Activated CD8-positive, alpha-beta memory T cell treated with anti-CD3 and anti-CD28 coated beads, Interleukin-2, amount 10 ng/mL, durations not matched to agents 7 days and 5 days (primary cell): ENCODE results near the gene COPS9. TPM values are rescaled to one million over a fixed set of nuclear protein-coding genes. Genes with fewer than 3 reads are reported as not detected.

Experiments used
- ATAC-seq: fragments of 150-1000 bp; cut with Tn5 transposase; one replicate; pipeline ENCODE4 v1.10.0; 2021; ENCODE audit warnings: moderate library complexity
- CTCF ChIA-PET: fragments of 350-600 bp; sonication (Branson Sonifier 250); formaldehyde crosslinking; loops from one replicate; lab custom pipeline; 2021; ENCODE audit warnings: antibody characterized with exemption; lab: Charles Lee
- DNase-seq: peaks from one replicate; pipeline ENCODE4 v3.0.0-alpha.2; 2020
- H3K27ac Mint-ChIP-seq: one replicate; pipeline ENCODE4 v1.8.0; 2021; ENCODE audit warnings: mild to moderate bottlenecking, mixed read lengths
- H3K27me3 Mint-ChIP-seq: one replicate; pipeline ENCODE4 v1.8.0; 2021; ENCODE audit warnings: mixed read lengths
- H3K36me3 Mint-ChIP-seq: one replicate; pipeline ENCODE4 v1.8.0; 2021; ENCODE audit warnings: mild to moderate bottlenecking, mixed read lengths
- H3K4me1 Mint-ChIP-seq: one replicate; pipeline ENCODE4 v1.8.0; 2021; ENCODE audit warnings: mixed read lengths
- H3K4me3 Mint-ChIP-seq: one replicate; pipeline ENCODE4 v1.8.0; 2021; ENCODE audit warnings: mild to moderate bottlenecking, moderate library complexity, mixed read lengths
- H3K9me3 Mint-ChIP-seq: one replicate; pipeline ENCODE4 v1.8.0; 2022; ENCODE audit warnings: low read depth, mixed read lengths
- total RNA-seq, 2 experiments: library from RNA; stranded (reverse); gene quantifications; one replicate each; pipeline ENCODE4 v1.2.3, GENCODE V29; 2021

Gene COPS9
- total RNA-seq, 2 experiments from 2014 or later: 80.4 to 112 TPM

DNA sequence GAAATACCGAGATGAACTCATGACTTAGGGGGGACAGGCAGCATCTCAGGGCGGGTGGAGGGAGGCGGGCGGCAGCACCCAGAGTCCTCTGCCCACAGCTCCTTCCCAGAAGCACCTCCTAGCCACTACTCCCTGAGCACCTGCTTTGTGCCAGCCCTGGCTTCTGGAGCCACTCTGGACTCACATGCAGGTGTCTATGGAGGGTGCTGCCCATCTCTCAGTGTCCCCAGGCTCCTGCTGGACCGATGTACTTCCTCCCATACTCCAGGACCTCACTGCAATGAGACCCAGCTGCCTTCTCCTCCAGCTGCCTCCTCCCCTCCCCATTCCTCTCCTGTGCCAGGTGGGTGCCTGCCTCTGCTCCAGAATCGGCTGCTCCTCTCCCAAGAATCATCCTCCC is 26.4 kb upstream of the COPS9 start:
- CTCF ChIA-PET: no interaction called here
- no peak overlapping the region for H3K4me3 Mint-ChIP-seq
- H3K27me3 Mint-ChIP-seq: no peaks in the 10 kb centered on the region
- no peaks in the 10 kb centered on the region for H3K4me1 Mint-ChIP-seq
- no peak overlapping the region for H3K27ac Mint-ChIP-seq
- no peak for ATAC-seq
- H3K36me3 Mint-ChIP-seq: no peaks in the 10 kb centered on the region
- DNase-seq: no peak
- H3K9me3 Mint-ChIP-seq: peaks cover 8% of the 10 kb centered on the region

DNA sequence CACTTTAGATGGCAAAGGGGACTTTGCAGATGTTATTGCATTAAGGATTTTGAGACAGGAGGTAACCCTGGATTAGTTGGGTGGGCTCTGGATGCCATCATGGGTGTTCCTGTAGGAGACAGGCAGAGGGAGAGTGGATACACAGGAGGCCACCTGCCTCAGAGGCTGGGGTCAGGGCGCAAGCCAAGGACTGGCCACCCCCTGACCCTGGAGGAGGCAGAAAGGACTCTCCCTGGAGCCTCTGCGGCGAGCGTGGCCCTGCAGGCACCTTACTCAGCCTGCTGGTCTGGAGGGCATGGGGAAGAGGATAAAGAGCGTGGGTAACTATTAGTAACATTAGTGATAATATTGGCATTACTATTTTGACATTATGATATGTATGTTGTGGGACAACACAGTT is 25.9 kb upstream of the COPS9 start:
- Mint-ChIP-seq H3K27ac (no peak overlapping the region), H3K4me1 (no peaks in the 10 kb centered on the region), H3K9me3 (peaks cover 8% of the 10 kb centered on the region), H3K4me3 (no peak overlapping the region), H3K36me3 (no peaks in the 10 kb centered on the region), H3K27me3 (no peaks in the 10 kb centered on the region)
- CTCF ChIA-PET: no interaction called here
- no peak for ATAC-seq
- no peak for DNase-seq

- Mint-ChIP-seq H3K9me3 (peaks cover 8% of the 10 kb centered on the region), H3K4me3 (no peak overlapping the region), H3K36me3 (no peaks in the 10 kb centered on the region), H3K27me3 (no peaks in the 10 kb centered on the region), H3K27ac (no peak overlapping the region), H3K4me1 (no peaks in the 10 kb centered on the region)
- CTCF ChIA-PET: no interaction called here
- DNase-seq (no peak), ATAC-seq (no peak)
These were observed 25.1 kb upstream of the COPS9 start for GRCh38 chr2:240161087-240161750.

DNA sequence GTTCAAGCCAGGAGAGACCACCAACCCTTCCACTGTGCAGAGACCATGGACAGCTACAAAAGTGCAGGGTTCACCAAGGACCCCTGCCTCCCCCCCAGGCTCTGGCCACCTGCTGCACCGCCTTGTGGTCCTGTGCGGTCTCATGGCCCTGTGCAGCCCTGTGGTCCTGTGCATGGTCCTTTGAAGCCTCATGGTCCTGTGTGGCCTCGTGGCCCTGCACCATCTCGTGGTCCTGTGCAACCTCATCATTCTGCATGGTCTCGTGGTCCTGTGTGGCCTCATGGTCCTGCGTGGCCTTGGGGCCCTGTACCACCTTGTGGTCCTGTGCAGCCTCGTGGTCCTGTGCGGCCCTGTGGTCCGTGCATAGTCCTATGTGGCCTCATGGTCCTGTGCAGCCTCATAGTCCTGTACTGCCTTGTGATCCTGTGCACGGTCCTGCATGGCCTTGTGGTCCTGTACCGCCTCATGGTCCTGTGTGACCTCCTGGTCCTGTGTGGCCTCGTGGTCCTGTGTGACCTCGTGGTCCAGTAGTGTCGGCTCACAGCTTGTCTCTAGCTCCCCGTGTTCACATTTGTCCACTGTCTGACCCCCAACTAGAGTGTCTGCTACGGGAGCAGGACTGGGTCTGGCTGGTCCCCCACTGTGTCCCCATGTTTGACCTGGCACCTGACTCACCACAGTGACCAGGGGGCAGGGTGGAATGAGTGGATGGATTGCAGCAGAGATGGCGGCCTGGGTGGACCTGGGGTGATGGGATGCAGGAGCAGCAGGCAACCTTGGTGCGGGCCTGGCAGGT is 24.4 kb upstream of the COPS9 start:
- Mint-ChIP-seq H3K27me3 (no peaks in the 10 kb centered on the region), H3K27ac (no peak overlapping the region), H3K4me3 (no peak overlapping the region), H3K36me3 (no peaks in the 10 kb centered on the region), H3K4me1 (no peaks in the 10 kb centered on the region), H3K9me3 (peaks cover 8% of the 10 kb centered on the region)
- ATAC-seq: no peak
- CTCF ChIA-PET: no interaction called here
- no peak for DNase-seq

- no peak overlapping the region for H3K27ac Mint-ChIP-seq
- no peaks in the 10 kb centered on the region for H3K4me1 Mint-ChIP-seq
- CTCF ChIA-PET: no interaction called here
- H3K36me3 Mint-ChIP-seq: no peaks in the 10 kb centered on the region
- H3K27me3 Mint-ChIP-seq: no peaks in the 10 kb centered on the region
- H3K4me3 Mint-ChIP-seq: no peak overlapping the region
- ATAC-seq: no peak
- DNase-seq: no peak
- H3K9me3 Mint-ChIP-seq: peaks cover 6% of the 10 kb centered on the region
These were observed 23.2 kb upstream of the COPS9 start for GRCh38 chr2:240159251-240159839.

- H3K27ac Mint-ChIP-seq: no peak overlapping the region
- H3K4me1 Mint-ChIP-seq: no peaks in the 10 kb centered on the region
- no peaks in the 10 kb centered on the region for H3K36me3 Mint-ChIP-seq
- CTCF ChIA-PET: no interaction called here
- no peak for ATAC-seq
- no peaks in the 10 kb centered on the region for H3K27me3 Mint-ChIP-seq
- H3K9me3 Mint-ChIP-seq: peaks cover 2% of the 10 kb centered on the region
- no peak for DNase-seq
- no peak overlapping the region for H3K4me3 Mint-ChIP-seq
These were observed 21.0 kb upstream of the COPS9 start for GRCh38 chr2:240157147-240157470.

DNA sequence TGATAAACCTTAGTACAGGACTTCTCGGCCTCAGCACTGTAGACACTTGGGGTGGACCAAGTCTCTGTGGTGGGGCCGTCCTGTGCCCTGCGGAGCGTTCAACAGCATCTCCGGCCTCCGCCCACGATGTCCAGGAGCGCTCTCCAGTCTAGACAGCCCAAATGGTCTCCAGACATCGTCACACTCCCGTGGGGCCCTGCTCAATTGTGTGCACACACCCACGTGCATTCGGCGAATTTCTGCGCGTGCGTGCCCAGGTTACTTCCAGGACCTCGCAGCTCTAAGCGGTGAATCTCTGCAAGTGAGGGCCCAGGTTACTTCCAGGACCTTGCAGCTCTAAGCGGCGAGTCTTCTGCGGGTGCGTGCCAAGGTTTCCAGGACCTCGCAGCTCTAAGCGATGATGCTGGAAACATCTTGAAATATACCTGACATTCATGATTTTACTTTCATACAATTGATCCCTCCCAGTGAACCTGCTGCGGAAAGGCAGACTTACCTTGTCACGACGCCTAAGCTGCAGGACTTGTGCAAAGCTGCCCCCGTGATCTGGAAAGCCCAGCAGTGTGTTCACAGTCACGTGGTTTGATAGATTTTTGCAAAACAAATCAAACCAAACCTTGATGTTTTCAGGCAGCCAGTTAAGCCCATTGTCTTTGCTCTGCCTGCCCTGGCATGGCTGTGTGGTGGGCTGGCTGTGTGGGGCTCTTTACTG is 20.5 kb upstream of the COPS9 start:
- Mint-ChIP-seq H3K4me3 (no peak overlapping the region), H3K36me3 (no peaks in the 10 kb centered on the region), H3K4me1 (no peaks in the 10 kb centered on the region), H3K27ac (no peak overlapping the region), H3K27me3 (no peaks in the 10 kb centered on the region), H3K9me3 (peaks cover 2% of the 10 kb centered on the region)
- CTCF ChIA-PET: no interaction called here
- no peak for ATAC-seq
- DNase-seq: no peak

- Mint-ChIP-seq H3K4me1 (no peaks in the 10 kb centered on the region), H3K27ac (no peak overlapping the region), H3K36me3 (no peaks in the 10 kb centered on the region), H3K27me3 (peaks cover 3% of the 10 kb centered on the region), H3K4me3 (no peak overlapping the region), H3K9me3 (peaks cover 2% of the 10 kb centered on the region)
- no peak for ATAC-seq
- CTCF ChIA-PET: no interaction called here
- no peak for DNase-seq
These were observed 19.8 kb upstream of the COPS9 start for GRCh38 chr2:240155745-240156390.

DNA sequence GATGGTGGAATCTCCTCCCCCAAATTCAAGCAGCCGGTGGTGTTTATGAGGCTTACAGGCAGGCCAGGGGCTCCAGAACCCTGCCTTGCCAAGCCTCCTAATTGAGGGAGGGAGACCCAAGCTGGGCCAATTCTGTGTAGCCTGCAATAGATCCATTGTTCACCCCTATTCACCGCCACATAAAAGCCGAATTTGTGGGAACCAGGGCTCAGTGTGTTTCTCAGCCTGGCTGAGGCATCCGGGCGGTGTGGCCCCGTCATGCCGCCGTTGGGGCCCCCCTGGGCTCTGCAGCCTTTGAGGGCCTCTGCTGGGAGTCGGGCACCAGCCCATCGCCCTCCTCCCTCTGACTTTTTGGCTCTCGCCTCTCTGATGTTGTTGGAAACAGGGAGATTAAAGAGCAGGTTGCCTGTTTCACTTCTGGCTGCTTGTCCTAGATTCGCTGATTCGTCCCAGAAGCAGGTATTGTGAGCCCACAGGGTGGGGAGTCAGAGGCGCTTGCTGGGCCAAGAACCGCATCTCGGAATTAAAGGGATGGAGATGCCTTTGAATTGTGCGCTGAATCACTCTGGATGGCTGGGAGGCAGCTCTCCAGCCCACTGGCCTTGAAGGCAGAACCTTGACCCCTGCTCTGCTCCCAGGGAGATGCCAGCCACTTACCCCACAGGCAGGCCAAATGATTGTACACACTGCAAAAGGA is 19.1 kb upstream of the COPS9 start:
- Mint-ChIP-seq H3K27ac (no peak overlapping the region), H3K4me1 (no peaks in the 10 kb centered on the region), H3K27me3 (peaks cover 3% of the 10 kb centered on the region), H3K9me3 (peaks cover 2% of the 10 kb centered on the region), H3K36me3 (no peaks in the 10 kb centered on the region), H3K4me3 (no peak overlapping the region)
- ATAC-seq (no peak), DNase-seq (no peak)
- CTCF ChIA-PET: no interaction called here

GRCh38 chr2:240154606-240155005 is 18.5 kb upstream of the COPS9 start:
- CTCF ChIA-PET: interaction anchor here (4.1 kb wide), 1 partner anchor 11 kb away, joined by 17 read pairs; no protein-coding TSS in a partner anchor
- Mint-ChIP-seq H3K36me3 (no peaks in the 10 kb centered on the region), H3K9me3 (peaks cover 2% of the 10 kb centered on the region), H3K4me1 (no peaks in the 10 kb centered on the region), H3K4me3 (no peak overlapping the region), H3K27me3 (peaks cover 3% of the 10 kb centered on the region), H3K27ac (no peak overlapping the region)
- DNase-seq (no peak), ATAC-seq (no peak)

DNA sequence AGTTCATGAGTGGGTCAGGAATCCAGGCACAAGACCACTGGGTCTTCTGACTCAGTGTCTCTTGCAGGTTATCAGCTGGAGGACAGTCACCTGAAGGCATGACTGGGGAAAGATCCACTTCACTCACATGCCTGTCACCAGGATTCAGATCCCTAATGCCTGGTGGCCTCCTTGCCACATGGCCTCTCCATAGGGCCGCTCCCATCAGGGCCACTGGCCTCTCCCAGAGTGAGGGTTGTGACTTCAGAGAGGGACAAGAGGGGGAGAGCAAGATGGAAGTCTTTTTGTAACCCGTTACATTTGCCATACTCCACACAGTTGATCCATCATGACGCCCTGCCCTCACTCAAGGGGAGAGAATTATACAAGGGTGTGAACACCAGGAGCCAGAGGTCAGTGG is 17.3 kb upstream of the COPS9 start:
- DNase-seq: no peak
- H3K36me3 Mint-ChIP-seq: no peaks in the 10 kb centered on the region

GRCh38 chr2:240151477-240152031 is 15.4 kb upstream of the COPS9 start:
- peaks cover 13% of the 10 kb centered on the region for H3K9me3 Mint-ChIP-seq
- ATAC-seq (no peak), DNase-seq (no peak)
- peaks cover 3% of the 10 kb centered on the region for H3K27me3 Mint-ChIP-seq
- no peaks in the 10 kb centered on the region for H3K36me3 Mint-ChIP-seq
- CTCF ChIA-PET: interaction anchor here (0.9 to 4.1 kb wide), 2 partner anchors 8 to 10 kb away, joined by 3 to 17 read pairs; no protein-coding TSS in a partner anchor
- H3K4me3 Mint-ChIP-seq: no peak overlapping the region
- H3K27ac Mint-ChIP-seq: no peak overlapping the region
- H3K4me1 Mint-ChIP-seq: no peaks in the 10 kb centered on the region

More for the DNA sequence above, 17.3 kb upstream of the COPS9 start:
- CTCF ChIA-PET: interaction anchor here (4.1 kb wide), 1 partner anchor 10 kb away, joined by 17 read pairs; no protein-coding TSS in a partner anchor
- Mint-ChIP-seq H3K4me1 (no peaks in the 10 kb centered on the region), H3K27ac (no peak overlapping the region), H3K9me3 (peaks cover 2% of the 10 kb centered on the region), H3K27me3 (peaks cover 3% of the 10 kb centered on the region), H3K4me3 (no peak overlapping the region)
- ATAC-seq: no peak
